CD14-positive monocyte (primary cell): ENCODE measurements around the gene TGM4. TPM values are rescaled to one million over a fixed set of nuclear protein-coding genes. Genes with fewer than 3 reads are reported as not detected.
A peak's percentile ranks its signal among the peaks of the same experiment; 100 is the strongest.

ENCODE experiments used
- DNase-seq, 3 donors: peaks; one replicate each; pipeline ENCODE4 v3.0.0-alpha.2; 2011 to 2022
- H2AFZ ChIP-seq: 2 replicates; pipeline ENCODE4 v1.6.0; 2012; ENCODE audit warnings: mild to moderate bottlenecking, low read depth, low read length, inconsistent platforms; ENCODE audit not compliant: insufficient read depth, poor library complexity, severe bottlenecking
- H3K27ac ChIP-seq, 2 donors: 1 replicate in 1 of 2; 2 replicates in 1 of 2; pipeline ENCODE4 v1.5.1; 2012 to 2013; ENCODE audit warnings: low read length in 2 of 2, control low read depth in 1 of 2, inconsistent platforms in 1 of 2, low read depth in 1 of 2, mild to moderate bottlenecking in 1 of 2
- H3K27me3 ChIP-seq, 2 donors: one replicate each; pipeline versions ENCODE4 v1.6.0 to v1.6.1; 2011 to 2013; ENCODE audit warnings: low read length in 2 of 2; ENCODE audit not compliant: control insufficient read depth in 2 of 2, insufficient read depth in 2 of 2
- H3K36me3 ChIP-seq, 2 donors: replicated peaks in 1 of 2; 1 replicate in 1 of 2; 2 replicates in 1 of 2; pipeline versions ENCODE4 v1.5.1 to v1.6.1; 2012 to 2013; ENCODE audit warnings: low read length in 2 of 2, control low read depth in 1 of 2, inconsistent platforms in 1 of 2, mild to moderate bottlenecking in 1 of 2; ENCODE audit not compliant: insufficient read depth in 2 of 2, control insufficient read depth in 1 of 2
- H3K4me1 ChIP-seq, 2 donors: 1 replicate in 1 of 2; 2 replicates in 1 of 2; pipeline versions ENCODE4 v1.5.1 to v1.6.1; 2012 to 2013; ENCODE audit warnings: low read length in 2 of 2, control low read depth in 1 of 2, inconsistent platforms in 1 of 2, mild to moderate bottlenecking in 1 of 2, moderate library complexity in 1 of 2; ENCODE audit not compliant: insufficient read depth in 2 of 2, control insufficient read depth in 1 of 2
- H3K4me2 ChIP-seq: replicated peaks from 2 replicates; pipeline ENCODE3; 2012; ENCODE audit warnings: low read length, moderate library complexity, mild to moderate bottlenecking; ENCODE audit not compliant: poor library complexity, severe bottlenecking; ENCODE audit errors: extremely low read depth
- H3K4me3 ChIP-seq, 3 experiments: fragments of 200-600 bp in 1 of 3; sonication (generic) in 1 of 3; replicated peaks in 1 of 3; 1 replicate in 2 of 3; 2 replicates in 1 of 3; pipeline ENCODE4 v1.5.1; 2011 to 2013; ENCODE audit warnings: low read length in 3 of 3, mild to moderate bottlenecking in 3 of 3, control low read depth in 2 of 3, low read depth in 2 of 3, inconsistent platforms in 1 of 3, moderate library complexity in 1 of 3
- H3K79me2 ChIP-seq: 2 replicates; pipeline ENCODE4 v1.6.0; 2012; ENCODE audit warnings: mild to moderate bottlenecking, control low read depth, inconsistent platforms, low read length, moderate library complexity; ENCODE audit not compliant: insufficient read depth
- H3K9ac ChIP-seq: 2 replicates; pipeline ENCODE4 v1.6.0; 2017; ENCODE audit warnings: low read length, mild to moderate bottlenecking; ENCODE audit not compliant: insufficient read depth, poor library complexity, severe bottlenecking
- H3K9me3 ChIP-seq, 2 donors: replicated peaks in 1 of 2; 1 replicate in 1 of 2; 2 replicates in 1 of 2; pipeline versions ENCODE4 v1.5.1 to v1.6.1; 2012 to 2013; ENCODE audit warnings: low read length in 2 of 2, control low read depth in 1 of 2; ENCODE audit not compliant: control insufficient read depth in 1 of 2, insufficient read depth in 1 of 2
- H4K20me1 ChIP-seq: 2 replicates; pipeline ENCODE4 v1.6.0; 2012; ENCODE audit warnings: mild to moderate bottlenecking, low read length, control low read depth, moderate library complexity; ENCODE audit not compliant: insufficient read depth
- H3K27ac Mint-ChIP-seq, 7 donors: one replicate each; pipeline ENCODE4 v1.8.0; 2020; ENCODE audit warnings: mild to moderate bottlenecking in 7 of 7, mixed read lengths in 7 of 7, moderate library complexity in 6 of 7, inconsistent platforms in 2 of 7
- H3K27me3 Mint-ChIP-seq, 3 donors: one replicate each; pipeline ENCODE4 v1.8.0; 2021 to 2022; ENCODE audit warnings: low read depth in 3 of 3, mild to moderate bottlenecking in 3 of 3, mixed read lengths in 3 of 3, moderate library complexity in 3 of 3, inconsistent platforms in 1 of 3
- H3K36me3 Mint-ChIP-seq, 2 donors: one replicate each; pipeline ENCODE4 v1.8.0; 2020; ENCODE audit warnings: mixed read lengths in 2 of 2, inconsistent platforms in 1 of 2, mild to moderate bottlenecking in 1 of 2
- H3K4me1 Mint-ChIP-seq: one replicate; pipeline ENCODE4 v1.8.0; 2020; ENCODE audit warnings: mild to moderate bottlenecking, mixed read lengths
- H3K4me3 Mint-ChIP-seq, 2 donors: one replicate each; pipeline ENCODE4 v1.8.0; 2020; ENCODE audit warnings: mild to moderate bottlenecking in 2 of 2, mixed read lengths in 2 of 2, moderate library complexity in 1 of 2
- H3K9me3 Mint-ChIP-seq, 7 donors: one replicate each; pipeline ENCODE4 v1.8.0; 2020 to 2022; ENCODE audit warnings: mixed read lengths in 7 of 7, mild to moderate bottlenecking in 6 of 7, moderate library complexity in 6 of 7, inconsistent platforms in 2 of 7
- WGBS: methylation state at CpG from one replicate; pipeline ENCODE4 v1.1.5; 2013; ENCODE audit warnings: missing lambda C conversion rate; ENCODE audit not compliant: insufficient coverage; 5-methylcytosine and 5-hydroxymethylcytosine counted together
- intact Hi-C, 2 donors: fragments of 100-400 bp; cut with micrococcal nuclease; formaldehyde crosslinking; loops; one replicate each; pipeline versions ENCODE4 v1.15.0 to v1.15.1; 2023
- polyA plus RNA-seq, 3 donors: library from polyadenylated mRNA; depleted of rRNA in 1 of 3; unstranded in 2 of 3; stranded (reverse) in 1 of 3; fragments of 300-500 nt in 2 of 3; fragments of >200 nt in 1 of 3; fragmentation: Illumina TruSeq in 2 of 3; gene quantifications; 1 replicate in 2 of 3; 2 replicates in 1 of 3; pipeline ENCODE4 v1.2.3, GENCODE V29; 2012 to 2021
- TF ChIP-seq, protein P1 (sequence below): fragments of 200-600 bp; IDR thresholded peaks from one replicate; pipeline ENCODE4 v1.8.0; 2022; ENCODE audit warnings: antibody characterized with exemption, mild to moderate bottlenecking

The TGM4 gene
- polyA plus RNA-seq, 3 donors: 0.04 TPM; not detected in 2

DNA sequence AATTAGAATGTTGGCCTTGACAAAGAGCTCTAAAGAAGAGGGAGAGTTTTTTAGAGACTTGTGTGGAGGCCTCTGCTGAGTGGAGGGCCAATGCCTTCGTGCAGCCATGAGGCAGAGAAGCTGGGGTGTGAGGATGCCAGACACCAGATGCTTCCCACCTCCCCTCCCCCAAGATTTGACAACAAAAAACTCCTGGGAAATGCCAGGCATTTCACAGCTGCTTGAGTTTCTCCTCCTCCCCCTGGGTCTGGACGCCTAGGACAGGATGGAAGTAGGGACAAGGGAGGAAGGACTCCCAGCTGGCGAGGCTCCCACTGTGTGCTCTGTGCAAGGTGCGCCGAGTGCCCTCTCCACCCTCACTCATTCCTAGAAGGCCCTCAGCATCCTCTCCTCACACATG, 20.1 kb downstream of the TGM4 start:
- no CpG with 5 or more reads among the region's 5 CpGs for WGBS
- H3K4me2 ChIP-seq: no peak overlapping the region
- no peaks in the 10 kb centered on the region for H3K27me3 ChIP-seq
- DNase-seq: no peak
- H4K20me1 ChIP-seq: no peaks in the 10 kb centered on the region
- H3K4me1 Mint-ChIP-seq: peaks cover 5% of the 10 kb centered on the region
- H3K9me3 ChIP-seq: no peaks in the 10 kb centered on the region
- H3K4me3 Mint-ChIP-seq: no peak overlapping the region
- H3K9ac ChIP-seq: no peak overlapping the region
- intact Hi-C loops: no loop called here
- H3K4me1 ChIP-seq: no peaks in the 10 kb centered on the region
- H3K27me3 Mint-ChIP-seq: peaks cover 1 to 5% (median 3%) of the 10 kb centered on the region in 3 donors
- H3K36me3 ChIP-seq: no peaks in the 10 kb centered on the region
- no peak overlapping the region for H3K4me3 ChIP-seq
- no peaks in the 10 kb centered on the region for H3K79me2 ChIP-seq
- no peak overlapping the region for H3K27ac Mint-ChIP-seq
- no peak overlapping the region for H3K27ac ChIP-seq
- peaks cover 0 to 2% (median 0%) of the 10 kb centered on the region in 7 donors for H3K9me3 Mint-ChIP-seq
- H2AFZ ChIP-seq: no peak overlapping the region
- H3K36me3 Mint-ChIP-seq: no peaks in the 10 kb centered on the region
- TF ChIP-seq, protein P1, sequence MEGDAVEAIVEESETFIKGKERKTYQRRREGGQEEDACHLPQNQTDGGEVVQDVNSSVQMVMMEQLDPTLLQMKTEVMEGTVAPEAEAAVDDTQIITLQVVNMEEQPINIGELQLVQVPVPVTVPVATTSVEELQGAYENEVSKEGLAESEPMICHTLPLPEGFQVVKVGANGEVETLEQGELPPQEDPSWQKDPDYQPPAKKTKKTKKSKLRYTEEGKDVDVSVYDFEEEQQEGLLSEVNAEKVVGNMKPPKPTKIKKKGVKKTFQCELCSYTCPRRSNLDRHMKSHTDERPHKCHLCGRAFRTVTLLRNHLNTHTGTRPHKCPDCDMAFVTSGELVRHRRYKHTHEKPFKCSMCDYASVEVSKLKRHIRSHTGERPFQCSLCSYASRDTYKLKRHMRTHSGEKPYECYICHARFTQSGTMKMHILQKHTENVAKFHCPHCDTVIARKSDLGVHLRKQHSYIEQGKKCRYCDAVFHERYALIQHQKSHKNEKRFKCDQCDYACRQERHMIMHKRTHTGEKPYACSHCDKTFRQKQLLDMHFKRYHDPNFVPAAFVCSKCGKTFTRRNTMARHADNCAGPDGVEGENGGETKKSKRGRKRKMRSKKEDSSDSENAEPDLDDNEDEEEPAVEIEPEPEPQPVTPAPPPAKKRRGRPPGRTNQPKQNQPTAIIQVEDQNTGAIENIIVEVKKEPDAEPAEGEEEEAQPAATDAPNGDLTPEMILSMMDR: no peak

DNA sequence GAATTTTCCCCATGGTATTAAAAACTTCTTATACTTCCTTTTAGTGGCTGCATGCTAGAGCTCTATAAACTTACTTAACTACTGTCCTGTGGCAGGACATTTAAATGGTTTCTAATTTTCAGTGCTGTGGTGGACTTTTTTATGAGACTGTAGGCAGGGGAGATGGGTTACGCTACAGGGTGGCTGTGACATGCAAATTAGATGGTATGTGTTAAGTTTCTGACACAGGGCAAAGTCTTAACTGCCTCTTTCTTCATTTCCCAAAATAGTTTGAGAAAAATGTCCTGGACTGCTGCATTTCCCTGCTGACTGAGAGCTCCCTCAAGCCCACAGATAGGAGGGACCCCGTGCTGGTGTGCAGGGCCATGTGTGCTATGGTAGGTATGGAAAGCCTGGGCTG, 22.0 kb downstream of the TGM4 start:
- Mint-ChIP-seq H3K27me3 (peaks cover 0 to 8% (median 5%) of the 10 kb centered on the region in 3 donors), H3K4me3 (no peak overlapping the region), H3K9me3 (peaks cover 0 to 2% (median 0%) of the 10 kb centered on the region in 7 donors), H3K27ac (no peak overlapping the region), H3K36me3 (no peaks in the 10 kb centered on the region), H3K4me1 (no peaks in the 10 kb centered on the region)
- intact Hi-C loops: no loop called here
- TF ChIP-seq, protein P1: no peak
- no peaks in the 10 kb centered on the region for H3K4me1 ChIP-seq
- H3K36me3 ChIP-seq: no peaks in the 10 kb centered on the region
- H3K27ac ChIP-seq: no peak overlapping the region
- 83% methylated on average over 1 of the region's 2 CpGs for WGBS
- H3K9me3 ChIP-seq: no peaks in the 10 kb centered on the region
- no peaks in the 10 kb centered on the region for H3K79me2 ChIP-seq
- no peaks in the 10 kb centered on the region for H3K27me3 ChIP-seq
- peak overlapping the region; percentile 12 for H3K9ac ChIP-seq
- H2AFZ ChIP-seq: no peak overlapping the region
- no peak for DNase-seq
- no peak overlapping the region for H3K4me2 ChIP-seq
- no peak overlapping the region for H3K4me3 ChIP-seq
- H4K20me1 ChIP-seq: no peaks in the 10 kb centered on the region
